HepG2 (cell line): Measurements from ENCODE around the gene UBAP1. TPM values are rescaled to one million over a fixed set of nuclear protein-coding genes. Genes with fewer than 3 reads are reported as not detected.
A peak's percentile ranks its signal among the peaks of the same experiment; 100 is the strongest.

Experiments used
- CCAR2 ChIP-seq: fragments of 200-400 bp; formaldehyde crosslinking; optimal IDR thresholded peaks from 2 replicates; pipeline ENCODE3; 2018; ENCODE audit warnings: low read depth, mild to moderate bottlenecking, low read length, moderate library complexity
- HES4 ChIP-seq: sonication (generic); formaldehyde crosslinking; IDR thresholded peaks from 2 replicates; pipeline ENCODE4 v1.9.0; 2021; ENCODE audit warnings: mild to moderate bottlenecking, missing genetic modification reagents, borderline replicate concordance
- IKZF4 ChIP-seq: sonication (generic); formaldehyde crosslinking; IDR thresholded peaks from 2 replicates; pipeline ENCODE4 v1.5.1; 2020; ENCODE audit warnings: borderline replicate concordance, mild to moderate bottlenecking, low read depth, missing genetic modification reagents; ENCODE audit errors: not compliant biosample characterization
- KAT8 ChIP-seq: IDR thresholded peaks from 2 replicates; pipeline ENCODE4 v1.6.1; 2016; ENCODE audit warnings: missing genetic modification reagents, missing compliant biosample characterization
- MED8 ChIP-seq: sonication (generic); formaldehyde crosslinking; IDR thresholded peaks from 2 replicates; pipeline ENCODE4 v1.8.1; 2023; ENCODE audit warnings: mild to moderate bottlenecking, missing genetic modification reagents; ENCODE audit not compliant: insufficient replicate concordance
- PCBP1 ChIP-seq: fragments of 200-400 bp; formaldehyde crosslinking; IDR thresholded peaks from 2 replicates; pipeline ENCODE4 v1.6.1; 2017; ENCODE audit warnings: mild to moderate bottlenecking, low read depth, low read length, borderline replicate concordance
- PRPF4 ChIP-seq: fragments of 200-400 bp; formaldehyde crosslinking; IDR thresholded peaks from 2 replicates; pipeline ENCODE4 v1.6.1; 2016; ENCODE audit warnings: low read length, low read depth; ENCODE audit not compliant: poor library complexity, severe bottlenecking
- SMAD9 ChIP-seq: sonication (generic); formaldehyde crosslinking; IDR thresholded peaks from 2 replicates; pipeline ENCODE4 v1.5.1; 2020; ENCODE audit warnings: mild to moderate bottlenecking, missing genetic modification reagents
- ZNF143 ChIP-seq: sonication (generic); formaldehyde crosslinking; IDR thresholded peaks from 2 replicates; pipeline ENCODE4 v1.4.0; 2020; ENCODE audit warnings: missing genetic modification reagents
- ZNF546 ChIP-seq: sonication (generic); formaldehyde crosslinking; conservative IDR thresholded peaks from 2 replicates; pipeline ENCODE4 v1.8.1; 2023; ENCODE audit warnings: mild to moderate bottlenecking, missing genetic modification reagents
- polyA plus RNA-seq, 8 experiments: library from polyadenylated mRNA; depleted of rRNA in 3 of 8; stranded (reverse) in 7 of 8; unstranded in 1 of 8; fragments of >200 nt; fragmentation: Illumina TruSeq in 4 of 8; extraction: Trizol in 4 of 8; gene quantifications; 2 replicates each; pipeline versions ENCODE4 v1.2.1 to v1.2.3, GENCODE V29; 2011 to 2016; ENCODE audit warnings: low read depth in 4 of 8, missing spikeins in 1 of 8, mixed read lengths in 1 of 8; ENCODE audit not compliant: insufficient read depth in 1 of 8
- total RNA-seq, 5 experiments: library from RNA; depleted of rRNA; stranded (reverse); fragments of >200 nt; fragmentation: Illumina TruSeq; extraction: Trizol; gene quantifications; 2 replicates each; pipeline ENCODE4 v1.2.3, GENCODE V29; 2016; ENCODE audit warnings: low read depth in 1 of 5
- TF ChIP-seq, protein P1 (sequence below): IDR thresholded peaks from 2 replicates; pipeline ENCODE4 v1.6.1; 2016
- TF ChIP-seq, protein P2 (sequence below): sonication (generic); formaldehyde crosslinking; IDR thresholded peaks from 2 replicates; pipeline ENCODE4 v1.5.1; 2020; ENCODE audit warnings: missing genetic modification reagents, mild to moderate bottlenecking, borderline replicate concordance
- TF ChIP-seq, protein P3 (sequence below): sonication (generic); formaldehyde crosslinking; IDR thresholded peaks from 2 replicates; pipeline ENCODE4 v1.4.0; 2020; ENCODE audit warnings: mild to moderate bottlenecking, missing genetic modification reagents
- TF ChIP-seq, protein P4 (sequence below): sonication (generic); formaldehyde crosslinking; IDR thresholded peaks from 2 replicates; pipeline ENCODE4 v1.5.1; 2020; ENCODE audit warnings: mild to moderate bottlenecking, moderate library complexity, missing genetic modification reagents
- TF ChIP-seq, protein P5 (sequence below): sonication (generic); formaldehyde crosslinking; IDR thresholded peaks from 2 replicates; pipeline ENCODE4 v1.5.1; 2020; ENCODE audit warnings: missing genetic modification reagents, mild to moderate bottlenecking, borderline replicate concordance

UBAP1 gene
- total and polyA plus RNA-seq, 2 of the 13 experiments (the other 11 are each of a cell fraction or from before 2014, with no cell fraction given) = 19.5 to 40.5 TPM

DNA sequence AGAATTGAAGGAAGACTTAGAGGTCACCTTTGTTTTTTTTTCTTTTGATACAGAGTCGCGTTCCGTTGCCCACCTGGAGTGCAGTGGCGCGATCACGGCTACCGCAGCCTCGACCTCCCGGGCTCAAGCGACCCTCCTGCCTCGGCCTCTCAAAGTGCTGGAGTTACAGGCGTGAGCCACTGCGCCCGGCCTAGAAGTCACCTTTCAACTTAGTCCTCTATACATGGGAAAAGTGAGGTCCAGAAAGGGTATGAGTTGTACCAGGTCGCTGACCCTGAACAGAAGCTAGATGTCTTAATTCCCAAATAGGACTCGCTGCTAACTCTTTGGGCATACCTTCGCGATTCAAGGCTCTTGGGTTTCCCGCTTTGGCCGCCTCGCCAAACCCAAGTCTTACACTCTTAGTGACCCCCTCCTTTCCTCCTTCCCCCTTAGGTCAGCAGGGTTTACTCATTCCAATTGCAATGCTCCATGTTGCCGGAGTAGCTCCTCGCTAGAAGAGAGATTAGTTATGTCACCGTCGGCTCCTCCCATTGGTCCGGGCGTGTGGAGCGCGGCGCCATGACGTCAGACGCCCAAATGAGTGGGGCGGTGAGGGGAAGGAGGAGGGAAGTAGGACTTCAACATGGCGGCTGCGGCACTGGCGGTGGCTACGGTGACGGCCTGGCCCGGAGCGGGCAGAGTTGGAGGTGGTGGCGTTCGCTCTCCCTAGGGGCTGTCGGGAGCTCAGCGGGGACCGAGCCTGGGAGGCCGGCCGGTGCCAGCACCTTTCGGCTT lies at the start of gene UBAP1 (continued):
- TF ChIP-seq, protein P1, sequence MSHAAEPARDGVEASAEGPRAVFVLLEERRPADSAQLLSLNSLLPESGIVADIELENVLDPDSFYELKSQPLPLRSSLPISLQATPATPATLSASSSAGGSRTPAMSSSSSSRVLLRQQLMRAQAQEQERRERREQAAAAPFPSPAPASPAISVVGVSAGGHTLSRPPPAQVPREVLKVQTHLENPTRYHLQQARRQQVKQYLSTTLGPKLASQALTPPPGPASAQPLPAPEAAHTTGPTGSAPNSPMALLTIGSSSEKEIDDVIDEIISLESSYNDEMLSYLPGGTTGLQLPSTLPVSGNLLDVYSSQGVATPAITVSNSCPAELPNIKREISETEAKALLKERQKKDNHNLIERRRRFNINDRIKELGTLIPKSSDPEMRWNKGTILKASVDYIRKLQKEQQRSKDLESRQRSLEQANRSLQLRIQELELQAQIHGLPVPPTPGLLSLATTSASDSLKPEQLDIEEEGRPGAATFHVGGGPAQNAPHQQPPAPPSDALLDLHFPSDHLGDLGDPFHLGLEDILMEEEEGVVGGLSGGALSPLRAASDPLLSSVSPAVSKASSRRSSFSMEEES (CRISPR knock-in tag) = 0 out of 2 replicates have a peak, but pooled peaks have one; percentile 48
- TF ChIP-seq PRPF4 = no peak
- TF ChIP-seq, protein P2, sequence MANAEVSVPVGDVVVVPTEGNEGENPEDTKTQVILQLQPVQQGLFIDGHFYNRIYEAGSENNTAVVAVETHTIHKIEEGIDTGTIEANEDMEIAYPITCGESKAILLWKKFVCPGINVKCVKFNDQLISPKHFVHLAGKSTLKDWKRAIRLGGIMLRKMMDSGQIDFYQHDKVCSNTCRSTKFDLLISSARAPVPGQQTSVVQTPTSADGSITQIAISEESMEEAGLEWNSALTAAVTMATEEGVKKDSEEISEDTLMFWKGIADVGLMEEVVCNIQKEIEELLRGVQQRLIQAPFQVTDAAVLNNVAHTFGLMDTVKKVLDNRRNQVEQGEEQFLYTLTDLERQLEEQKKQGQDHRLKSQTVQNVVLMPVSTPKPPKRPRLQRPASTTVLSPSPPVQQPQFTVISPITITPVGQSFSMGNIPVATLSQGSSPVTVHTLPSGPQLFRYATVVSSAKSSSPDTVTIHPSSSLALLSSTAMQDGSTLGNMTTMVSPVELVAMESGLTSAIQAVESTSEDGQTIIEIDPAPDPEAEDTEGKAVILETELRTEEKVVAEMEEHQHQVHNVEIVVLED (CRISPR knock-in tag) = peak; percentile 97
- TF ChIP-seq ZNF546 (CRISPR knock-in tag) = peak; percentile 77; the same call in 1 of the 2 replicates
- no peak for TF ChIP-seq CCAR2
- 0 out of 2 replicates have a peak, but pooled peaks have one; percentile 3 for TF ChIP-seq ZNF143 (CRISPR knock-in tag)
- TF ChIP-seq, protein P3, sequence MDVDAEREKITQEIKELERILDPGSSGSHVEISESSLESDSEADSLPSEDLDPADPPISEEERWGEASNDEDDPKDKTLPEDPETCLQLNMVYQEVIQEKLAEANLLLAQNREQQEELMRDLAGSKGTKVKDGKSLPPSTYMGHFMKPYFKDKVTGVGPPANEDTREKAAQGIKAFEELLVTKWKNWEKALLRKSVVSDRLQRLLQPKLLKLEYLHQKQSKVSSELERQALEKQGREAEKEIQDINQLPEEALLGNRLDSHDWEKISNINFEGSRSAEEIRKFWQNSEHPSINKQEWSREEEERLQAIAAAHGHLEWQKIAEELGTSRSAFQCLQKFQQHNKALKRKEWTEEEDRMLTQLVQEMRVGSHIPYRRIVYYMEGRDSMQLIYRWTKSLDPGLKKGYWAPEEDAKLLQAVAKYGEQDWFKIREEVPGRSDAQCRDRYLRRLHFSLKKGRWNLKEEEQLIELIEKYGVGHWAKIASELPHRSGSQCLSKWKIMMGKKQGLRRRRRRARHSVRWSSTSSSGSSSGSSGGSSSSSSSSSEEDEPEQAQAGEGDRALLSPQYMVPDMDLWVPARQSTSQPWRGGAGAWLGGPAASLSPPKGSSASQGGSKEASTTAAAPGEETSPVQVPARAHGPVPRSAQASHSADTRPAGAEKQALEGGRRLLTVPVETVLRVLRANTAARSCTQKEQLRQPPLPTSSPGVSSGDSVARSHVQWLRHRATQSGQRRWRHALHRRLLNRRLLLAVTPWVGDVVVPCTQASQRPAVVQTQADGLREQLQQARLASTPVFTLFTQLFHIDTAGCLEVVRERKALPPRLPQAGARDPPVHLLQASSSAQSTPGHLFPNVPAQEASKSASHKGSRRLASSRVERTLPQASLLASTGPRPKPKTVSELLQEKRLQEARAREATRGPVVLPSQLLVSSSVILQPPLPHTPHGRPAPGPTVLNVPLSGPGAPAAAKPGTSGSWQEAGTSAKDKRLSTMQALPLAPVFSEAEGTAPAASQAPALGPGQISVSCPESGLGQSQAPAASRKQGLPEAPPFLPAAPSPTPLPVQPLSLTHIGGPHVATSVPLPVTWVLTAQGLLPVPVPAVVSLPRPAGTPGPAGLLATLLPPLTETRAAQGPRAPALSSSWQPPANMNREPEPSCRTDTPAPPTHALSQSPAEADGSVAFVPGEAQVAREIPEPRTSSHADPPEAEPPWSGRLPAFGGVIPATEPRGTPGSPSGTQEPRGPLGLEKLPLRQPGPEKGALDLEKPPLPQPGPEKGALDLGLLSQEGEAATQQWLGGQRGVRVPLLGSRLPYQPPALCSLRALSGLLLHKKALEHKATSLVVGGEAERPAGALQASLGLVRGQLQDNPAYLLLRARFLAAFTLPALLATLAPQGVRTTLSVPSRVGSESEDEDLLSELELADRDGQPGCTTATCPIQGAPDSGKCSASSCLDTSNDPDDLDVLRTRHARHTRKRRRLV (CRISPR knock-in tag) = no peak
- TF ChIP-seq PCBP1 = no peak
- TF ChIP-seq HES4 (CRISPR knock-in tag) = no peak; the same call in 1 of the 2 replicates
- TF ChIP-seq, protein P4, sequence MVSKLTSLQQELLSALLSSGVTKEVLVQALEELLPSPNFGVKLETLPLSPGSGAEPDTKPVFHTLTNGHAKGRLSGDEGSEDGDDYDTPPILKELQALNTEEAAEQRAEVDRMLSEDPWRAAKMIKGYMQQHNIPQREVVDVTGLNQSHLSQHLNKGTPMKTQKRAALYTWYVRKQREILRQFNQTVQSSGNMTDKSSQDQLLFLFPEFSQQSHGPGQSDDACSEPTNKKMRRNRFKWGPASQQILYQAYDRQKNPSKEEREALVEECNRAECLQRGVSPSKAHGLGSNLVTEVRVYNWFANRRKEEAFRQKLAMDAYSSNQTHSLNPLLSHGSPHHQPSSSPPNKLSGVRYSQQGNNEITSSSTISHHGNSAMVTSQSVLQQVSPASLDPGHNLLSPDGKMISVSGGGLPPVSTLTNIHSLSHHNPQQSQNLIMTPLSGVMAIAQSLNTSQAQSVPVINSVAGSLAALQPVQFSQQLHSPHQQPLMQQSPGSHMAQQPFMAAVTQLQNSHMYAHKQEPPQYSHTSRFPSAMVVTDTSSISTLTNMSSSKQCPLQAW (CRISPR knock-in tag) = peak; percentile 88
- TF ChIP-seq KAT8 = peak; percentile 75
- TF ChIP-seq, protein P5, sequence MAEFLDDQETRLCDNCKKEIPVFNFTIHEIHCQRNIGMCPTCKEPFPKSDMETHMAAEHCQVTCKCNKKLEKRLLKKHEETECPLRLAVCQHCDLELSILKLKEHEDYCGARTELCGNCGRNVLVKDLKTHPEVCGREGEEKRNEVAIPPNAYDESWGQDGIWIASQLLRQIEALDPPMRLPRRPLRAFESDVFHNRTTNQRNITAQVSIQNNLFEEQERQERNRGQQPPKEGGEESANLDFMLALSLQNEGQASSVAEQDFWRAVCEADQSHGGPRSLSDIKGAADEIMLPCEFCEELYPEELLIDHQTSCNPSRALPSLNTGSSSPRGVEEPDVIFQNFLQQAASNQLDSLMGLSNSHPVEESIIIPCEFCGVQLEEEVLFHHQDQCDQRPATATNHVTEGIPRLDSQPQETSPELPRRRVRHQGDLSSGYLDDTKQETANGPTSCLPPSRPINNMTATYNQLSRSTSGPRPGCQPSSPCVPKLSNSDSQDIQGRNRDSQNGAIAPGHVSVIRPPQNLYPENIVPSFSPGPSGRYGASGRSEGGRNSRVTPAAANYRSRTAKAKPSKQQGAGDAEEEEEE (CRISPR knock-in tag) = no peak
- TF ChIP-seq MED8 (CRISPR knock-in tag) = no peak
- no peak for TF ChIP-seq IKZF4 (CRISPR knock-in tag)
- 0 out of 2 replicates have a peak, but pooled peaks have one; percentile 52 for TF ChIP-seq SMAD9
